Activated CD8-positive, alpha-beta memory T cell treated with anti-CD3 and anti-CD28 coated beads, Interleukin-2, amount 10 ng/mL, durations not matched to agents 7 days and 5 days (primary cell): ENCODE measurements around the gene MRPL54. TPM values are rescaled to one million over a fixed set of nuclear protein-coding genes. Genes with fewer than 3 reads are reported as not detected.
A peak's percentile ranks its signal among the peaks of the same experiment; 100 is the strongest.
"Not testable (repeated sequence)": the region's sequence is repeated elsewhere in the genome, so short reads cannot be mapped to it uniquely, and the experiment has no call there.

Experiments
- ATAC-seq: fragments of 150-1000 bp; cut with Tn5 transposase; one replicate; pipeline ENCODE4 v1.10.0; 2021; ENCODE audit warnings: moderate library complexity
- CTCF ChIA-PET: fragments of 350-600 bp; sonication (Branson Sonifier 250); formaldehyde crosslinking; loops from one replicate; lab custom pipeline; 2021; ENCODE audit warnings: antibody characterized with exemption; lab: Charles Lee
- DNase-seq: peaks from one replicate; pipeline ENCODE4 v3.0.0-alpha.2; 2020
- H3K27ac Mint-ChIP-seq: one replicate; pipeline ENCODE4 v1.8.0; 2021; ENCODE audit warnings: mild to moderate bottlenecking, mixed read lengths
- H3K27me3 Mint-ChIP-seq: one replicate; pipeline ENCODE4 v1.8.0; 2021; ENCODE audit warnings: mixed read lengths
- H3K36me3 Mint-ChIP-seq: one replicate; pipeline ENCODE4 v1.8.0; 2021; ENCODE audit warnings: mild to moderate bottlenecking, mixed read lengths
- H3K4me1 Mint-ChIP-seq: one replicate; pipeline ENCODE4 v1.8.0; 2021; ENCODE audit warnings: mixed read lengths
- H3K4me3 Mint-ChIP-seq: one replicate; pipeline ENCODE4 v1.8.0; 2021; ENCODE audit warnings: mild to moderate bottlenecking, moderate library complexity, mixed read lengths
- H3K9me3 Mint-ChIP-seq: one replicate; pipeline ENCODE4 v1.8.0; 2022; ENCODE audit warnings: low read depth, mixed read lengths
- total RNA-seq, 2 experiments: library from RNA; stranded (reverse); gene quantifications; one replicate each; pipeline ENCODE4 v1.2.3, GENCODE V29; 2021

MRPL54 gene
- total RNA-seq, 2 experiments from 2014 or later: 74.0 to 89.8 TPM

- ATAC-seq (no peak), DNase-seq (no peak)
- H3K9me3 Mint-ChIP-seq: peaks cover 2% of the 10 kb centered on the region
- peaks cover 47% of the 10 kb centered on the region for H3K4me1 Mint-ChIP-seq
- H3K36me3 Mint-ChIP-seq: no peaks in the 10 kb centered on the region
- CTCF ChIA-PET: interaction anchor here (0.6 to 1.6 kb wide), 5 partner anchors 8 to 20 kb away, joined by 3 to 8 read pairs (median 6); no protein-coding TSS in a partner anchor
- H3K27ac Mint-ChIP-seq: no peak overlapping the region
- H3K4me3 Mint-ChIP-seq: no peak overlapping the region
- peaks cover 12% of the 10 kb centered on the region for H3K27me3 Mint-ChIP-seq
Measured at GRCh38 chr19:3803986-3804385, 41.5 kb downstream of the MRPL54 start.

DNA sequence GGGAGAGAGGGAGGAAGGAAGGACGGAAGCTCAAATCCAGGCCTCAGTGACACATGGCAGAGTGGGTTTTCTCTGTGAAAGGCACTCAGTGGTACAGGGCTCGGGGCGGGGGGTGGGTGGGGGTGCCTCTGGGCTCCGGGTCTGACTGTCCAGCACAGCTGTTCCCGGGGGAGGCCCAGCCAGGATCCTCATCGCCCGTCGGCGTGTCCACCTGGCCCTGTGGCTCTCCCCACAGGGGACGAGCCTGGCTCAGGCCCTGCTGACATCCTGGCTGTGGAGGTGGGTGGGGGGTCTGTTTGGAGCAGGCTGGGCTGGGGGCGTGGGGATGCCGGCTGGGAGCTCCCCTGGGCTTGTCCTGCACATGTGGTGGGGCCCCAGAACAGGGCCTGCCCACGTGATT lies 41.9 kb downstream of the MRPL54 start:
- peaks cover 8% of the 10 kb centered on the region for H3K27me3 Mint-ChIP-seq
- no peak overlapping the region for H3K27ac Mint-ChIP-seq
- H3K4me3 Mint-ChIP-seq: no peak overlapping the region
- peaks cover 42% of the 10 kb centered on the region for H3K4me1 Mint-ChIP-seq
- H3K9me3 Mint-ChIP-seq: peaks cover 2% of the 10 kb centered on the region
- CTCF ChIA-PET: interaction anchor here (0.6 to 1.8 kb wide), 6 partner anchors 8 to 20 kb away, joined by 3 to 8 read pairs (median 5); no protein-coding TSS in a partner anchor
- ATAC-seq (no peak), DNase-seq (no peak)
- no peaks in the 10 kb centered on the region for H3K36me3 Mint-ChIP-seq

- no peaks in the 10 kb centered on the region for H3K36me3 Mint-ChIP-seq
- H3K27ac Mint-ChIP-seq: no peak overlapping the region
- ATAC-seq (no peak), DNase-seq (no peak)
- no peak overlapping the region for H3K4me3 Mint-ChIP-seq
- CTCF ChIA-PET: interaction anchor here (1.8 kb wide), 1 partner anchor 16 kb away, joined by 4 read pairs; no protein-coding TSS in a partner anchor
- peaks cover 2% of the 10 kb centered on the region for H3K9me3 Mint-ChIP-seq
- peaks cover 38% of the 10 kb centered on the region for H3K4me1 Mint-ChIP-seq
- H3K27me3 Mint-ChIP-seq: peaks cover 5% of the 10 kb centered on the region
Measured at GRCh38 chr19:3805859-3806258, 43.4 kb downstream of the MRPL54 start.

GRCh38 chr19:3807131-3807480 lies 44.6 kb downstream of the MRPL54 start:
- no peak for ATAC-seq
- Mint-ChIP-seq H3K4me1 (peaks cover 31% of the 10 kb centered on the region), H3K9me3 (peaks cover 2% of the 10 kb centered on the region), H3K27ac (no peak overlapping the region), H3K36me3 (no peaks in the 10 kb centered on the region), H3K27me3 (no peaks in the 10 kb centered on the region), H3K4me3 (no peak overlapping the region)
- no peak for DNase-seq
- CTCF ChIA-PET: no interaction called here

DNA sequence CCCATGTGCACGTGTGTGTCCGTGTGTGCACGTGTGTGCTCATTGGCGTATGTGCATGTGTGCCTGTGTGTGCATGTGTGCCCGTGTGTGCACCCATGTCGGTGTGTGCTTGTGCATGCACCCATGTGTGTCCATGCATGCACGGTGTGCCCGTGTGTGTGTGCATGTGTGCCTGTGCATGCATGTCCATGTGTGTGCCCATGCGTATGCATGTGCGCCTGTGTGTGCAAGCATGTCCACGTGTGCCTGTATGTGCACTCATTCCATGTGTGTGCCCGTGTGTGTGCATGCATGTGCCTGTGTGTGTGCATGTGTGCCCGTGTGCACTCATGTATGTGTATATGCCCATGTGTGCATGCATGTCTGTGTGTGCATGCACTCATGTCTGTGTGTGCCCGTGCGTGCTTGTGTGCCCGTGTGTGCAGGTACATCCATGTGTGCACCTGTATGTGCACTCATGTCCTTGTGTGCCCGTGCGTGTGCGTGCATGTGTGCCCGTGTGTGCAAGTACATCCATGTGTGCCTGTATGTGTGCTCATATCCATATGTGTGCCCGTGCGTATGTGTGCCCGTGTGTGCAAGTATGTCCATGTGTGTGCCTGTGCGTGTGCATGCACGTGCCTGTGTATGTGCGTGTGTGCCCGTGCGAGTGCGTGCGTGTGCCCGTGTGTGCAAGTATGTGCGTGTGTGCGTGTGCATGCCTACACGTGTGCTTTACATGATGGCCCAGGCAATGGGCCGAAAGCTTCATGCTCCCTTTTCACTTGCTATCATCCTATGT lies 45.3 kb downstream of the MRPL54 start:
- DNase-seq (no peak), ATAC-seq (no peak)
- Mint-ChIP-seq H3K36me3 (no peaks in the 10 kb centered on the region), H3K27me3 (no peaks in the 10 kb centered on the region), H3K4me3 (no peak overlapping the region), H3K9me3 (peaks cover 2% of the 10 kb centered on the region), H3K4me1 (peaks cover 37% of the 10 kb centered on the region), H3K27ac (no peak overlapping the region)
- CTCF ChIA-PET: no interaction called here

DNA sequence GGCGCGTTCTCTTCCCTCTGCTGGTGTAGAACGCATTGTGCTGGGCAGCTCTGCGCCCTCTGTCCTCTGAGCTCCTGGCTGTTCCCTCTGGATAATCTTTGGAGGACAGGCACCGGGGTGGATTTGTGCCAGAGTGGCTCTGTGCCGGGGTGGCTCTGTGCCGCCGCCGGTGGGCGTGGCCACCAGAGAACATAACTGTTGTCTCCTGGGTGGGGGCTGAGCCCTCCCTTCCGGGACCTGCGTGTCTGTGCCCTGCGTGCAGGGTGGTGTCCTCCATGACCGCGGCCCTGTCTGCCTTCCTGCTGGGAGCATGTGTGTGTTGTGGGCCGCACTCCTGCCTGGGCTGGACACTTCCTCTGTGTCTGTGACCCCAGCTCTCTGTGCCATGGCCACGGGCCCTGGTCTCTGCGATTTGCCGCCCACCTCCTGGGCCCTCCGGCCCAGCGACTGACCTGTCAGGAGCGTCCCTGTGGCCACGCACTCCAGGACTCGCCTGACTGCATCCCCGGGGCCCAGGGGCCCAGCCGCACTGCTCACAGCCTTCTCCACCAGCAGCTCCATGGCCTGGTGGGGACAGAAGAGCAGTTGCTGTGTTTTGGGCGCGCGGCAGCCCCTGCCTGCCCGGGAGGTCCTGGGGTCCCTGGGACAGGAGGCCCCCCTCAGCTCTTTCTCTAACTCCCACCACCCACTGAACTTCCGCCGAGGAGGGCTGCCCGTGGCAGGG lies 46.1 kb downstream of the MRPL54 start:
- ATAC-seq (no peak), DNase-seq (no peak)
- Mint-ChIP-seq H3K27me3 (no peaks in the 10 kb centered on the region), H3K4me3 (no peak overlapping the region), H3K36me3 (no peaks in the 10 kb centered on the region), H3K4me1 (peaks cover 45% of the 10 kb centered on the region), H3K27ac (no peak overlapping the region), H3K9me3 (peaks cover 2% of the 10 kb centered on the region)
- CTCF ChIA-PET: no interaction called here

- Mint-ChIP-seq H3K27ac (no peak overlapping the region), H3K27me3 (no peaks in the 10 kb centered on the region), H3K4me3 (no peak overlapping the region), H3K9me3 (peaks cover 2% of the 10 kb centered on the region), H3K4me1 (peaks cover 50% of the 10 kb centered on the region), H3K36me3 (peaks cover 1% of the 10 kb centered on the region)
- ATAC-seq (no peak), DNase-seq (no peak)
- CTCF ChIA-PET: interaction anchor here (3.5 kb wide), 1 partner anchor 12 kb away, joined by 29 read pairs; no protein-coding TSS in a partner anchor
Measured at GRCh38 chr19:3809881-3810707, 47.6 kb downstream of the MRPL54 start.

- H3K27ac Mint-ChIP-seq: no peak overlapping the region
Measured at GRCh38 chr19:3810708-3811355, 48.4 kb downstream of the MRPL54 start.

GRCh38 chr19:3813473-3814392 lies 51.3 kb downstream of the MRPL54 start:
- peak overlapping the region; percentile 86 for H3K27ac Mint-ChIP-seq
- no peak for ATAC-seq
- H3K4me3 Mint-ChIP-seq: no peak overlapping the region
- peak; percentile 58 for DNase-seq
- peaks cover 1% of the 10 kb centered on the region for H3K36me3 Mint-ChIP-seq
- H3K27me3 Mint-ChIP-seq: no peaks in the 10 kb centered on the region
- no peaks in the 10 kb centered on the region for H3K9me3 Mint-ChIP-seq
- CTCF ChIA-PET: interaction anchor here (0.6 to 3.5 kb wide), 8 partner anchors 9 to 52 kb away, joined by 3 to 29 read pairs (median 4); partner anchors contain the start of genes APBA3, MATK and MRPL54
- peaks cover 38% of the 10 kb centered on the region for H3K4me1 Mint-ChIP-seq

More at GRCh38 chr19:3810708-3811355, 48.4 kb downstream of the MRPL54 start:
- no peak for ATAC-seq
- H3K4me1 Mint-ChIP-seq: peaks cover 45% of the 10 kb centered on the region
- peaks cover 1% of the 10 kb centered on the region for H3K36me3 Mint-ChIP-seq
- H3K27me3 Mint-ChIP-seq: no peaks in the 10 kb centered on the region
- CTCF ChIA-PET: interaction anchor here (3.5 kb wide), 1 partner anchor 12 kb away, joined by 29 read pairs; no protein-coding TSS in a partner anchor
- H3K9me3 Mint-ChIP-seq: peaks cover 2% of the 10 kb centered on the region
- no peak overlapping the region for H3K4me3 Mint-ChIP-seq
- no peak for DNase-seq

DNA sequence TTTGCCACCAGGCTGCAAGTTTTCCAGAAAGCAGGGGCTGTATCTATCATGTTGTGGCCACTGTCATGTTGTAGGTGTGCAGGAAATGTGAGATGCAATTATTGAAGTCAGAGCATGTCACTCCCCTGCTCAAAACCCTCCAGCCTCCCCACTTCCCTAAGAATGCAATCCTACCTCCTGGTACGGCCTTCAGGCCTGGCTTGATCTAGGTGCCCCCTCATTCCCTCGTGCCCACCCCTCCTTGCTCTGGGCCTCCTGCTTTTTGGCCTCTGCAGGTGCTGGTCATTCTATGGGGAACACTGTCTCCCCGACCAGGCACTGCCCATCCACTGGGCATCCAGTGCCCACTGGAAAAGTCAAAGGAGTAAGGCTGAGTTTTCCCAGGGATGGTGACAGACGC lies 52.2 kb downstream of the MRPL54 start:
- peaks cover 38% of the 10 kb centered on the region for H3K4me1 Mint-ChIP-seq
- H3K27ac Mint-ChIP-seq: peak overlapping the region; percentile 86
- no peaks in the 10 kb centered on the region for H3K27me3 Mint-ChIP-seq
- no peak overlapping the region for H3K4me3 Mint-ChIP-seq
- H3K36me3 Mint-ChIP-seq: peaks cover 1% of the 10 kb centered on the region
- CTCF ChIA-PET: interaction anchor here (1.1 kb wide), 1 partner anchor 31 kb away, joined by 4 read pairs; no protein-coding TSS in a partner anchor
- no peaks in the 10 kb centered on the region for H3K9me3 Mint-ChIP-seq
- ATAC-seq: no peak
- DNase-seq: no peak

DNA sequence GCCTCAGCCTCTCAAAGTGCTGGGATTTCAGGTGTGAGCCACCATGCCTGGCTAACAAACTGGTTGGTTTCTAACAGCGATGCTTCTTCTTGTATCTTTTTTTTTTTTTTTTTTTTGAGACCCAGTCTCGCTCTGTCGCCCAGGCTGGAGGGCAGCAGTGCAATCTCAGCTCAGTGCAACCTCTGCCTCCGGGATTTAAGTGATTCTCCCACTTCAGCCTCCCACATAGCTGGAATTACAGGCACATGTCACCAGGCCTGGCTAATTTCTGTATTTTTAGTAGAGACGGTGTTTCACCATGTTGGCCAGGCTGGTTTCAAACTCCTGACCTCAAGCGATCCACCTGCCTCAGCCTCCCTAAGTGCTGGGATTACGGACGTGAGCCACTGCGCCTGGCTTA lies 53.7 kb downstream of the MRPL54 start:
- ATAC-seq, H3K36me3 Mint-ChIP-seq: not testable (repeated sequence)

More for the DNA sequence above, 53.7 kb downstream of the MRPL54 start:
- H3K27me3 Mint-ChIP-seq, H3K4me3 Mint-ChIP-seq, H3K27ac Mint-ChIP-seq, H3K9me3 Mint-ChIP-seq, DNase-seq: not testable (repeated sequence)
- CTCF ChIA-PET: interaction anchor here (0.7 to 1.1 kb wide), 3 partner anchors 21 to 1323 kb away, joined by 3 to 4 read pairs (median 4); no protein-coding TSS in a partner anchor
- peaks cover 38% of the 10 kb centered on the region for H3K4me1 Mint-ChIP-seq
